AG04450 (cell line): ENCODE data around the gene FYB2. TPM values are rescaled to one million over a fixed set of nuclear protein-coding genes. Genes with fewer than 3 reads are reported as not detected.
A peak's percentile ranks its signal among the peaks of the same experiment; 100 is the strongest.

Source experiments
- CTCF ChIA-PET: fragments of 300-600, 350-600 bp; formaldehyde crosslinking; extraction: SDS; loops from one replicate; lab custom pipeline; 2022; ENCODE audit warnings: antibody characterized with exemption, inconsistent platforms; lab: Charles Lee
- POLR2A ChIA-PET: fragments of 350-600 bp; formaldehyde crosslinking; extraction: SDS; loops from one replicate; lab custom pipeline; 2021; ENCODE audit warnings: antibody characterized with exemption, inconsistent platforms; lab: Yijun Ruan, JAX
- DNase-seq: peaks from one replicate; pipeline ENCODE4 v3.0.0-alpha.2; 2011; ENCODE audit warnings: low read depth, low spot score
- H3K27ac ChIP-seq: one replicate; pipeline ENCODE4 v1.5.1; 2012; ENCODE audit warnings: low read depth, low read length, control low read depth
- H3K27me3 ChIP-seq: one replicate; pipeline ENCODE4 v1.6.0; 2012; ENCODE audit warnings: low read length; ENCODE audit not compliant: control insufficient read depth, insufficient read depth
- H3K4me3 ChIP-seq: 2 replicates; pipeline ENCODE4 v1.5.1; 2011; ENCODE audit warnings: mild to moderate bottlenecking, low read depth, low read length, control low read depth
- H3K9me3 ChIP-seq: 2 replicates; pipeline ENCODE4 v1.5.1; 2012; ENCODE audit warnings: low read length; ENCODE audit not compliant: control insufficient read depth, insufficient read depth
- polyA plus RNA-seq: library from polyadenylated mRNA; depleted of rRNA; stranded (reverse); fragments of >200 nt; gene quantifications from 2 replicates; pipeline ENCODE4 v1.2.3, GENCODE V29; 2011
- TF ChIP-seq, protein P1 (sequence below): IDR thresholded peaks from 2 replicates; pipeline ENCODE4 v1.5.1; 2011; ENCODE audit warnings: low read depth, low read length, control low read depth, inconsistent platforms

Gene FYB2
- polyA plus RNA-seq, 1 experiment, result not detected

DNA sequence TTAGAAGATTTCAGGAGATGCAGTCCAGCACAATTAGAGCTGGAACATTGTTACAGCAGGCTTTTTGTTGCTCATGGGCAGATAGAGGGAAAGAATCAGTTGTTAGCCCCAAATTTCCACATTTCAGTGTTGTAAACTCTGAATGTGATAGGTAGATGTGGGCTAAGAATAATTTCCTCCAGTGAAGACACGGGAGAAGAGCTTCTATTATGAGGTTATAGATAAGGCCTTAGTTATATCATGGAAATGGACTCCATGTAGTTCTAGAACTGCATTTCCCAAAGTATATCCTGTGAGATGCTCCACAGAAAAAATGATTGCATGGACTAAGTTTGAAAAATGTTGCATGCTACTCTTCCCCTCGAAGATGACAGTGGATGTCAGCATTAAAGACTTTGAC is 109.2 kb downstream of the FYB2 start:
- ChIA-PET CTCF (interaction anchor here (0.6 to 3.5 kb wide), 22 partner anchors 11 to 1862 kb away, joined by 3 to 41 read pairs (median 4); no protein-coding TSS in a partner anchor), POLR2A (no interaction called here)
- no peak for DNase-seq
- no peak overlapping the region for H3K4me3 ChIP-seq
- TF ChIP-seq, protein P1, sequence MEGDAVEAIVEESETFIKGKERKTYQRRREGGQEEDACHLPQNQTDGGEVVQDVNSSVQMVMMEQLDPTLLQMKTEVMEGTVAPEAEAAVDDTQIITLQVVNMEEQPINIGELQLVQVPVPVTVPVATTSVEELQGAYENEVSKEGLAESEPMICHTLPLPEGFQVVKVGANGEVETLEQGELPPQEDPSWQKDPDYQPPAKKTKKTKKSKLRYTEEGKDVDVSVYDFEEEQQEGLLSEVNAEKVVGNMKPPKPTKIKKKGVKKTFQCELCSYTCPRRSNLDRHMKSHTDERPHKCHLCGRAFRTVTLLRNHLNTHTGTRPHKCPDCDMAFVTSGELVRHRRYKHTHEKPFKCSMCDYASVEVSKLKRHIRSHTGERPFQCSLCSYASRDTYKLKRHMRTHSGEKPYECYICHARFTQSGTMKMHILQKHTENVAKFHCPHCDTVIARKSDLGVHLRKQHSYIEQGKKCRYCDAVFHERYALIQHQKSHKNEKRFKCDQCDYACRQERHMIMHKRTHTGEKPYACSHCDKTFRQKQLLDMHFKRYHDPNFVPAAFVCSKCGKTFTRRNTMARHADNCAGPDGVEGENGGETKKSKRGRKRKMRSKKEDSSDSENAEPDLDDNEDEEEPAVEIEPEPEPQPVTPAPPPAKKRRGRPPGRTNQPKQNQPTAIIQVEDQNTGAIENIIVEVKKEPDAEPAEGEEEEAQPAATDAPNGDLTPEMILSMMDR, result no peak
- no peaks in the 10 kb centered on the region for H3K27me3 ChIP-seq
- H3K9me3 ChIP-seq, result no peaks in the 10 kb centered on the region
- no peak overlapping the region for H3K27ac ChIP-seq

DNA sequence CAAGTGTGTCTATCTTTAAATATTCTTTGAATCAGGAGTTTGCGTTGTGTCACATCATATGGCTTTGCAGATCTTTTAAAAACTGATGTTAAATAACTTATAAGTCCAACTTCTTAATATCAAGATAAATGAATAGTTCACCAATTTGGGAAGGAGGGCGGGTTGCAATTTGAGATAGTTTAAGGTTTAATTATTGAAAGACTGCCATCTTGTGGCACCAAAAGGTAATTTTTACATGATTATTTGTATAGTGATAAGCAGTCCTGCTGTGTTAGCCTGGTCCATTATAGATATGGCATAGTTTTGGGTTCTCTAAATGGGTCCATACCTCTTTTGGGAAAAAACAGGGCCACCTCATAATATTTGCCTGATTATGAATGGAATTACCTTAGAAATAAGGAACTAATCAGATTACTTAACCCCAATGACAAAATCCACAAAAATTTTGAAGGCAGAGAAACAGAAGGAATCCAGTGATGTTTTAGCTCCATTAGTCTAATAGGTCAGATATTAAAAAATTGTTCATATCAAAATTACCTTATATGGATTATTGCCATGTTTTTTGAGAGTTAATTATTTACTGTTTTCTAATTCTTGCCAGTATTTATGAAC is 109.8 kb downstream of the FYB2 start:
- POLR2A ChIA-PET, result no interaction called here
- DNase-seq, result peak; percentile 29
- TF ChIP-seq, protein P1, result peak; percentile 57
- CTCF ChIA-PET, result interaction anchor here (0.6 to 3.5 kb wide), 34 partner anchors 9 to 1863 kb away, joined by 3 to 41 read pairs (median 4); no protein-coding TSS in a partner anchor
- no peaks in the 10 kb centered on the region for H3K27me3 ChIP-seq
- H3K27ac ChIP-seq, result no peak overlapping the region
- no peaks in the 10 kb centered on the region for H3K9me3 ChIP-seq
- H3K4me3 ChIP-seq, result no peak overlapping the region

DNA sequence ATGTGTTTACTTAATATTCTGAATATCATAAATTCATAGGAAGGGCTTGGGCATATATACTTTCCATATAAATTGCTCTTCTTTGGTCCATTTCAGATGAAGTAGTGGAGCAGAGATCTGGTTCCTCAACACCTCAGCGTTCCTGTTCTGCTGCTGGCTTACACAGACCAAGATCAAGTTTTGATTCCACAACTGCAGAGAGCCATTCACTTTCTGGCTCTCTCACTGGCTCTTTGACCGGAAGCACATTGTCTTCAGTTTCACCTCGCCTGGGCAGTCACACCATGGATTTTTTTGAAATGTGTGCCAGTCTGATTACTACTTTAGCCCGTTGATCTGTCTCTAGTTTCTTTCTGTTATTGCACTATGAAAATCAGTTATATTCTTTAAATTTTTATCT is 111.8 kb downstream of the FYB2 start:
- ChIA-PET POLR2A (no interaction called here), CTCF (no interaction called here)
- TF ChIP-seq, protein P1, result no peak
- DNase-seq, result no peak
- H3K9me3 ChIP-seq, result peaks cover 2% of the 10 kb centered on the region; the same call in 1 of the 2 replicates
- no peak overlapping the region for H3K4me3 ChIP-seq
- H3K27me3 ChIP-seq, result no peaks in the 10 kb centered on the region
- no peak overlapping the region for H3K27ac ChIP-seq

DNA sequence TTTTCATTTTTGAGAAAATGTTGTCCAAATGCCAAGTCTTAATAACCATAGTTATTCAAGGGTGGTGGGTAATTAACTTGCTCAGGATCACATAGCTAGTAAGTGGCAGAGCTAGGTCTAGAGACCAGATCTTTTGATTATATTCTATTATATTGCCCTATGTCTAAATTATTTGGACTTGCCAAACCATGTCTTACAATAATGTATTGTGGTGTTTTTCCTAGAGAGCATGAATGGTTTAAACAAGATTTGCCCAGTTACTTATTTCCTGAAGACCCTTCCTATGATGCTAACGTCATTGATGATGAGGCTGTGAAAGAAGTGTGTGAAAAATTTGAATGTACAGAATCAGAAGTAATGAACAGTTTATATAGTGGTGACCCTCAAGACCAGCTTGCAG is 115.5 kb downstream of the FYB2 start:
- Histone ChIP-seq H3K4me3 (no peak overlapping the region), H3K27ac (no peak overlapping the region), H3K9me3 (peaks cover 6% of the 10 kb centered on the region; the same call in 1 of the 2 replicates), H3K27me3 (no peaks in the 10 kb centered on the region)
- TF ChIP-seq, protein P1, result no peak
- POLR2A ChIA-PET, result no interaction called here
- no peak for DNase-seq
- CTCF ChIA-PET, result no interaction called here

DNA sequence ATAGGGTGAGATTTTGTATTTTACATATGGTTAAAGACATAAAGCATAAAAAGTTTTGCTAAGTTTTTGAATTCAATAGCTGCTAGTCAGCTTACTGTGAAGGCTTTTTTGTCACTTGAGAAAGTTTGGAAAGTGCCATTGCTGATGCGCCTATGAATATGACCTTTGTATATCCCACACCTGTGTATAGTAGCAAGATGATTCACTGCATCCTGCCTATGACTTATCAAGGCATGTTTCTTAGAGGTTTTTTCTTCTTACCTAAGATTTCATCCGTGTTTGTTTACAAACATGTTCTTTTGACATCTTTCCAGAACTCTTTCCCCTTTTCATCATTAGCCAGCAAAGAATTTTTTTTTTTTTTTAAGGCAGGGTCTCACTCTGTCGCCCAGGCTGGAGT is 122.5 kb downstream of the FYB2 start:
- peaks cover 3% of the 10 kb centered on the region; the same call in 1 of the 2 replicates for H3K9me3 ChIP-seq
- H3K27me3 ChIP-seq, result no peaks in the 10 kb centered on the region
- no peak for DNase-seq
- TF ChIP-seq, protein P1, result no peak
- no peak overlapping the region for H3K27ac ChIP-seq
- ChIA-PET POLR2A (no interaction called here), CTCF (interaction anchor here (0.6 to 2.3 kb wide), 3 partner anchors 12 to 51 kb away, joined by 3 to 6 read pairs (median 3); no protein-coding TSS in a partner anchor)
- no peak overlapping the region for H3K4me3 ChIP-seq
